22Rv1 (cell line): ENCODE data around the gene SPATA32.

Experiments used
- CTCF ChIP-seq: fragments of 450-650 bp; IDR thresholded peaks from 2 replicates; pipeline ENCODE4 v1.5.1; 2017; ENCODE audit warnings: mild to moderate bottlenecking
- ZFX ChIP-seq: fragments of 450-650 bp; IDR thresholded peaks from 2 replicates; pipeline ENCODE4 v1.6.1; 2017; ENCODE audit warnings: antibody characterized with exemption, borderline replicate concordance

DNA sequence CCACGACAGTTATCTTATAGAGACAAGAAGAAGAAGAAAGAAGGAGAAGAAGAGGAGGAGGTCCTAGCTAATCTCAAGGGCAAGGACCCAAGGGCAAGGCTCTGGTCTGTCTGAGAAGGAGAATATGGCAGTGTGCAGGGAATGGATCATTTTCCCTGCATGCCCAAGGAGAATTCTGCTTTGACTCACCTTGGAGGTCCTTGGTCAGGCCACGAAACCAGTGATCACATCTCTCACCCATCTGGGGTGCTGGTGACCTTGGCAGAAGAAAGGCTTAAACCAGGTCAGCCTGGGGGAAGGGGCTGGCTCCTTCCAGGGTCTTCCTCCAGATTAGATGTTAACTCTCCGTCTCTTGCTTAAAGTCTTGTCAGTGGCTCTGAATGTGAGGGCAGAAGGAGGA lies 41.8 kb downstream of the SPATA32 start:
- TF ChIP-seq CTCF (no peak), ZFX (no peak)
